Measurements from ENCODE around the gene ASCL4.

DNA sequence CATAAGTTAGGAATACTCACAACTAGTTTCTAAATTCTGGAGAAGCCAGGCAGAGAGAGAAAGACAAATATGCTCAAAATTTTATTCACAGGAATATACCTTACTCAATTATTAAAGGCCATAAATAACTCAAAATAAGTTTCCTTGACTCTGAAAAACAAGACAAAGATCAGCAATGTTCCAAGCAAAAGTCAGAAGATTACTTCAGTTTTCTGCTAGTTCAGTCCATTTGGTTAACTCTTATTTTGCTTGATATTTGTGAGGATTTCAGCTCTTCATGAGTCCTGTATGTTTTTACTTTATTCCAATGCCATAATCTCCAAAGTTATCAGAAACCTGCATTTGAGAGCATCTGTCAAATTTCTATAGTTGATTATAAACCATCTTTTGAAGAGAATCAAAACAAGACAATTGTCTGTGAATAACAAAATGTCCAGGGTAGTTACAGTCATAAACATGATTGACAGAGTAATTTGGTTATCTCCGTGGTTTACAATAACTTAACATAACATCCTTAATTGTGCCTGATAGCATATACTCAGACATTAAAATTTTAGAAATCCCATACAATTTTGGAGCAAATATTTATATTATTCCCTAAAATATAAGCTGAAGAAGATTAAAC, 17.1 kb downstream of the ASCL4 start:
- TF ChIP-seq GATA3 (IDR thresholded peaks at IDR 0.05; ENCODE audit: low read depth, low read length) (no peak), GATA2 (IDR thresholded peaks at IDR 0.05; ENCODE audit: low read depth, low read length) (no peak)
